ENCODE results near the gene PHACTR3. TPM values are rescaled to one million over a fixed set of nuclear protein-coding genes. Genes with fewer than 3 reads are reported as not detected.

Gene PHACTR3
- polyA plus RNA-seq, 1 donor (not counting 4 experiments of a cell fraction or from before 2014, with no cell fraction given) = 2.6 TPM

- H3K9ac ChIP-seq (ENCODE audit: control insufficient read depth, extremely low read depth, insufficient read depth, low read length) = no peak overlapping the region
- no peaks in the 10 kb centered on the region for H3K9me3 ChIP-seq (ENCODE audit: control insufficient read depth, low read depth, low read length)
- H4K20me1 ChIP-seq (ENCODE audit: control insufficient read depth, extremely low read depth, insufficient read depth, low read length) = no peaks in the 10 kb centered on the region
- H3K4me3 ChIP-seq (ENCODE audit: control insufficient read depth in 2 of 3, extremely low read depth in 1 of 3, insufficient read depth in 2 of 3, low read depth in 1 of 3, low read length in 3 of 3) = no peak overlapping the region
- no peaks in the 10 kb centered on the region for H3K27me3 ChIP-seq (ENCODE audit: control insufficient read depth, extremely low read depth, insufficient read depth, low read length)
- H3K36me3 ChIP-seq (ENCODE audit: control insufficient read depth in 2 of 2, extremely low read depth in 1 of 2, insufficient read depth in 2 of 2, low read length in 2 of 2) = no peaks in the 10 kb centered on the region
- no peaks in the 10 kb centered on the region for H3K4me1 ChIP-seq (ENCODE audit: control insufficient read depth, extremely low read depth, insufficient read depth, low read length)
- dilution Hi-C loops (cut with MboI; ENCODE audit: extremely low pct_ligation_motif_present, low sequenced_read_pairs) = no loop called here
- H3K9me1 ChIP-seq (ENCODE audit: control insufficient read depth, extremely low read depth, insufficient read depth, low read length) = no peaks in the 10 kb centered on the region
- H3K27ac ChIP-seq (ENCODE audit: control insufficient read depth, insufficient read depth, low read length) = no peak overlapping the region
- H3K4me2 ChIP-seq (ENCODE audit: control insufficient read depth, extremely low read depth, insufficient read depth, low read depth, low read length) = no peak overlapping the region
- DNase-seq (ENCODE audit: low read depth, low spot score) (no peak), FAIRE-seq (no peak)
- no peak overlapping the region for H2AFZ ChIP-seq (ENCODE audit: control insufficient read depth, low read length)
- H3K79me2 ChIP-seq (ENCODE audit: control insufficient read depth, insufficient read depth, low read length) = no peaks in the 10 kb centered on the region
- TF ChIP-seq EZH2 (IDR thresholded peaks at IDR 0.05; ENCODE audit: low read length) = no peak
These were observed 92.7 kb downstream of the PHACTR3 start for GRCh38 chr20:59697068-59697467.

- dilution Hi-C loops (cut with MboI; ENCODE audit: extremely low pct_ligation_motif_present, low sequenced_read_pairs) = no loop called here
- H3K27me3 ChIP-seq (ENCODE audit: control insufficient read depth, extremely low read depth, insufficient read depth, low read length) = no peaks in the 10 kb centered on the region
- no peaks in the 10 kb centered on the region for H3K9me3 ChIP-seq (ENCODE audit: control insufficient read depth, low read depth, low read length)
- H3K4me2 ChIP-seq (ENCODE audit: control insufficient read depth, extremely low read depth, insufficient read depth, low read depth, low read length) = no peak overlapping the region
- no peaks in the 10 kb centered on the region for H4K20me1 ChIP-seq (ENCODE audit: control insufficient read depth, extremely low read depth, insufficient read depth, low read length)
- no peak overlapping the region for H3K9ac ChIP-seq (ENCODE audit: control insufficient read depth, extremely low read depth, insufficient read depth, low read length)
- DNase-seq (ENCODE audit: low read depth, low spot score) = no peak
- no peak for TF ChIP-seq CTCF (optimal IDR thresholded peaks at IDR 0.05 in 1 of 3, IDR thresholded peaks at IDR 0.05 in 1 of 3, conservative IDR thresholded peaks at IDR 0.05 in 1 of 3; ENCODE audit: extremely low read depth in 1 of 3, insufficient read depth in 2 of 3, low read length in 3 of 3)
- TF ChIP-seq EZH2 (IDR thresholded peaks at IDR 0.05; ENCODE audit: low read length) = no peak
- H3K4me3 ChIP-seq (ENCODE audit: control insufficient read depth in 2 of 3, extremely low read depth in 1 of 3, insufficient read depth in 2 of 3, low read depth in 1 of 3, low read length in 3 of 3) = no peak overlapping the region
- no peak overlapping the region for H2AFZ ChIP-seq (ENCODE audit: control insufficient read depth, low read length)
- H3K36me3 ChIP-seq (ENCODE audit: control insufficient read depth in 2 of 2, extremely low read depth in 1 of 2, insufficient read depth in 2 of 2, low read length in 2 of 2) = no peaks in the 10 kb centered on the region
- no peaks in the 10 kb centered on the region for H3K4me1 ChIP-seq (ENCODE audit: control insufficient read depth, extremely low read depth, insufficient read depth, low read length)
- no peaks in the 10 kb centered on the region for H3K79me2 ChIP-seq (ENCODE audit: control insufficient read depth, insufficient read depth, low read length)
- H3K27ac ChIP-seq (ENCODE audit: control insufficient read depth, insufficient read depth, low read length) = no peak overlapping the region
- no peak for FAIRE-seq
- no peaks in the 10 kb centered on the region for H3K9me1 ChIP-seq (ENCODE audit: control insufficient read depth, extremely low read depth, insufficient read depth, low read length)
These were observed 94.3 kb downstream of the PHACTR3 start for GRCh38 chr20:59698598-59698997.

DNA sequence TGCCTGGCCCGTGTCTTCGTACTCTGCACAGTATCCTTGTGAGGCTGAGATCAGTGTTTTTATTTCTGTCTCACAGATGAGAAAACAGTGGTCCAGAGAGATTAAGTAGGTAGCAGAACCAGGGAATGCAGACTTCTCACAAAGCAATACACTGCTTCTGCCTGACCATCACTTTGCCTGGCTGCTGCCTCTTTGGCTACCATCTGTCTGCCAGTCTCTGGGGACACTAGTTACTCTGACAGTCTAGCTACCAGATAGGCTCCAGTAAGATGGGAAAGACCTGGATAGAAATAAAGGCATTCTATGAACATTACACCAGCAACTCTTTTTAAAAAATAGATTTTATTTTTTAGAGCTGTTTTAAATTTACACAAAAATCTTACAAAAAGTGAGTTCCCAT, 96.9 kb downstream of the PHACTR3 start:
- Histone ChIP-seq H3K4me1 (ENCODE audit: control insufficient read depth, extremely low read depth, insufficient read depth, low read length) (no peaks in the 10 kb centered on the region), H3K9ac (ENCODE audit: control insufficient read depth, extremely low read depth, insufficient read depth, low read length) (no peak overlapping the region), H3K36me3 (ENCODE audit: control insufficient read depth in 2 of 2, extremely low read depth in 1 of 2, insufficient read depth in 2 of 2, low read length in 2 of 2) (no peaks in the 10 kb centered on the region), H3K79me2 (ENCODE audit: control insufficient read depth, insufficient read depth, low read length) (no peaks in the 10 kb centered on the region), H3K4me2 (ENCODE audit: control insufficient read depth, extremely low read depth, insufficient read depth, low read depth, low read length) (no peak overlapping the region), H4K20me1 (ENCODE audit: control insufficient read depth, extremely low read depth, insufficient read depth, low read length) (no peaks in the 10 kb centered on the region), H3K27me3 (ENCODE audit: control insufficient read depth, extremely low read depth, insufficient read depth, low read length) (no peaks in the 10 kb centered on the region), H3K9me3 (ENCODE audit: control insufficient read depth, low read depth, low read length) (no peaks in the 10 kb centered on the region), H3K27ac (ENCODE audit: control insufficient read depth, insufficient read depth, low read length) (no peak overlapping the region), H2AFZ (ENCODE audit: control insufficient read depth, low read length) (no peak overlapping the region), H3K4me3 (ENCODE audit: control insufficient read depth in 2 of 3, extremely low read depth in 1 of 3, insufficient read depth in 2 of 3, low read depth in 1 of 3, low read length in 3 of 3) (no peak overlapping the region), H3K9me1 (ENCODE audit: control insufficient read depth, extremely low read depth, insufficient read depth, low read length) (no peaks in the 10 kb centered on the region)
- no peak for DNase-seq (ENCODE audit: low read depth, low spot score)
- dilution Hi-C loops (cut with MboI; ENCODE audit: extremely low pct_ligation_motif_present, low sequenced_read_pairs) = no loop called here
- FAIRE-seq = no peak
- TF ChIP-seq CTCF (optimal IDR thresholded peaks at IDR 0.05 in 1 of 3, IDR thresholded peaks at IDR 0.05 in 1 of 3, conservative IDR thresholded peaks at IDR 0.05 in 1 of 3; ENCODE audit: extremely low read depth in 1 of 3, insufficient read depth in 2 of 3, low read length in 3 of 3) = no peak
- TF ChIP-seq EZH2 (IDR thresholded peaks at IDR 0.05; ENCODE audit: low read length) = no peak
